HG03025 (cell line): ENCODE data around the gene CNTN4.
"Not testable (repeated sequence)": the region's sequence is repeated elsewhere in the genome, so short reads cannot be mapped to it uniquely, and the experiment has no call there.

Experiments used
- ATAC-seq: cut with Tn5 transposase; IDR thresholded peaks from one replicate; pipeline ENCODE4 v1.9.1; 2021; ENCODE audit warnings: mild to moderate bottlenecking, moderate library complexity; ENCODE audit not compliant: unreplicated experiment, low FRiP score

CNTN4 gene

DNA sequence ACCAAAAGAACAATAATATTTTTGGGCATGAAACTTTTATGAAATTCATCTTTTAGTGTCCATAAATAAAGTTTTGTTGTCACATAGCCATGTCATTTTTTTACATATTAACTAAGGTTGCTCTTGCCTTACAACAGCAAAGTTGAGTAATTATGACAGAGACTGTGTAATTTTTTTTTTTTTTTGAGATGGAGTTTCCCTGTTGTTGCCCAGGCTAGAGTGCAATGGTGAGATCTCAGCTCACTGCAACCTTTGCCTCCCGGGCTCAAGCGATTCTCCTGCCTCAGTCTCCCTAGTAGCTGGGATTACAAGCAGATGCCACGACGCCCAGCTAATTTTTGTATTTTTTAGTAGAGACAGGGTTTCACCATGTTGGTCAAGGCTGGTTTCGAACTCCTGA is 894.5 kb downstream of the CNTN4 start:
- ATAC-seq, result not testable (repeated sequence)

DNA sequence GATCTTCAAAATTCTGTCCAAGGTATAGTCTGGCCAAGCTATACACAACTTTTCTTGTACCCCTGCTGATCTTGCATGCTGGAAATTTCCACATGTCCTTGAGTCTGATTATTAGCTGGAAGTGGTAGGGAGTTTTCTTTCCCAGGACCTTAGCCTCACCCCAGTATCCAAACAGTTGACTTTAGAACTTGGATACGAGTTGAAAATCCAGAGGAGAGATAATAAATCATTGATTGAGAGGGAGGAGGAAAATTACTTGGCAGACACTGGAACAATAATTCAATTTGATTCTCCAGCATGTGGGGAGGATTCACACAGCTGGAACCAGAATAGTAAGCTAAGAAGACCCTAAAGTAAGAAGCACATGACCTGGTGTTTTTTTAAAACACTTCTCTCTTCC is 895.1 kb downstream of the CNTN4 start:
- ATAC-seq, result no peak

DNA sequence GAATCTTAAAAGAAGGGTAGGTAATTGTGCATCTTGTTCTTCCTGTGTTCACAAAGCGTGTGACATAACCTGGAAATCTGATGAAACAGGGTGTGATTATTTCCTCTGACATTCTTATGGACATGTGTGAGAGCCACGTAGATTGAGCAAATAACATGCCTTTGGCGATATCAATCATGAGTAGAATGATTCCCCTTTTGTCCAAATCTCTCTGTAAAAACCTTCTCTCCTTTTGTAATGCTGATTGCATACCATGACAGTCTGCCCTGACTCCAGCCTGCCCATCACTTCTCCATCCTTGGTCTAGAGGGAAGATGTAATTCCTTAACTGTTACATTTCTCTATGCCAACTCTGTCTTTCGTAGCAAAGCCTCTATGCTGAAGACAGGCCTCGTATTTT is 896.5 kb downstream of the CNTN4 start:
- ATAC-seq, result no peak

DNA sequence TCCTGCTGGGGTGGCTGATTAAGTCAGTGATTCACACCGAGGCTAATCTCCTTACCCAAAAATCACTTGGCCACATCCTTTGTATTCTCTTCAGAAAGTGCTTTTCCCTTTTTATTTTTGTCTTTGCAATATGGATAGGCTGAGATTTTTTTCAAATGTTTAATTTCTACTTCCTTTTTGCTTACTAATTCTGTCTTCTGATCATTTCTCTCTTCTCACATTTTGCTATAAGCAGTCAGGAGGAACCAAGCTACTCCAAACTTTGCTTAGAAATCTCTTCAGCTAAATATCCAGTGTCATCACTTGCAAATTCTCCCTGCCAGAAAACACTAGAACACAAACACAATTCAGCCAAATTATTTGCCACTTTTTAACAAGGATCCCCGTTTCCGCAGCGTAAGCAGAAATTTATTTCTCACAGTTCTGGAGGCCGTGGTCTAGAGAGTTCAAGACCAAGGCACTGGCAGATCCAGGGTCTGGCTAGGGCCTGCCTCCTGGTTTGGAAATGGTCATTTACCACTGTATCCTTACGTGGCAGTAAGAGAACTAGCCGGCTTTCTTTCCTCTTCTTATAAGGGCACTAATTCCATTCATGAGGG is 906.6 kb downstream of the CNTN4 start:
- ATAC-seq, result no peak

DNA sequence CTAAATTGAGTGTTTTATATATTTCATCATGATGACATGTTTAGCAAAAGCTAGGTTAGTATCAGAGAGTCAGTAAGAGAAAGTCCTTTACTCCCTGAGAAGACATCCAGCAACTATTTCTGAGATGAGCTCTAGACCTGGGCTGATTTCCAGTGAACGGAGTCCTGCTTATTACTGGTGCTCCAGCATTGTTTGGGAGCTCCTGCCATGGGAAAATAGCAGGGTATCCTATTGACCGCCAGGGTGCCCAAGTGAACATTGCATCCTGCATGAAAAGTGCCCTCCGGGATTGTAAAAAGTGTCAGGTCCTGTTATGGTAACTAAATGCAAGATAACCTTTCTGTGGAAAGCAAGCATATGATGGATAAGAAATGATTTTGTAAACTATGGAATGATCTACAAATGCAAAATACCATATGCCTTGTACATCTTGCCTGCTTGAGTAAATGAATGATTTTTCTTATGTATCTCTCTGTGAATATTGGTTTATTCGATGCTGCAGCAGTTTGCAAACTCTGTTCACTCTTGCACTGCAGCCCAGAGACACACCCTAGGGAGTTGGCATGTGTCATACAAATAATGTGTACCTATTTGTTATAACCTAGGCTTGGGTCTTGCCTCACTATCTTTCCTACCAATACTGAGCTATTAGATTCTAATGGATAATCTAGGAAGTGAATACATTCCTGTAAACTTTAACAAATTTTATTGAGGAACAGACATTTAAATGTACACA is 914.8 kb downstream of the CNTN4 start:
- ATAC-seq, result no peak

DNA sequence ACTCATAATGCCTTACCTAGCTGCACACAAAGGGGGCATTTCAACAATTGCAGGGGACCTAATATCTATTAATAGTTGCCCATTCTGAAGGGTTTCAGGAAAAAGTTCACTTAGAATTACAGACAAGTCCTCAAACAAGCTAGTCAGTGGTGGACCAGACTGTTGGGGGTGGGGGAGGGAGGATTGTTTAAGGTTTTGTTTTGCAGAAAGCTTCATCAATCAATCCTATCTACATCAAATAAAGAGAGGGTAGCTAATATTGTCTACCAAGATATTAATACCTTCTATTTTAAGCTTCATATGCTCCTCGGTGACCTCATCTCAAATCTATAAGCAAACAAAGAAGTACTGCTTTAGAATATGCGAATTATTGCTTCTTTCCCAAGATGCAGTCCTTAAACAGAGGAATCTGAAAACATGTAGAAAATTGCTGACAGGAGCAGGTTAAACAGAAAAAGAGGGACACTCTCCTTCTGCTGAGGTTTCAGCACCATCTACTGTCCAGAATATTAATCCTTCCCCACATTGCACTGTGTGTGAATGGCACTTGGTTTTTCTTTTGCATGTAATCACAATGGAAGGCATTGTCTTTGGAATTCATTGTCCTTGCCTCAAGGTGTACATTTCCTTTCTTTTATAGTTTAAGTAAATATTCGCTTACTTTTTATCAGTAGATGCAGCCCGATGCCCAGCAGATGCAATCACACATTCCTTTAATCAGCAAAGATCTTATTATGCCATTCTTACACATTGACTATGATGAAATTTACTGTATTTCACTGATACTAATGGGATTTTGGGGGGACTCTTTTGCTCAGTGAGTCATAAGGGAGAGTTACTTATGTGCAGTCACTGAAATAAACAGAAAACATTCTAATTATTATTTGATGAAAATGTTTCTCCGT is 916.8 kb downstream of the CNTN4 start:
- peak; percentile 84 for ATAC-seq

DNA sequence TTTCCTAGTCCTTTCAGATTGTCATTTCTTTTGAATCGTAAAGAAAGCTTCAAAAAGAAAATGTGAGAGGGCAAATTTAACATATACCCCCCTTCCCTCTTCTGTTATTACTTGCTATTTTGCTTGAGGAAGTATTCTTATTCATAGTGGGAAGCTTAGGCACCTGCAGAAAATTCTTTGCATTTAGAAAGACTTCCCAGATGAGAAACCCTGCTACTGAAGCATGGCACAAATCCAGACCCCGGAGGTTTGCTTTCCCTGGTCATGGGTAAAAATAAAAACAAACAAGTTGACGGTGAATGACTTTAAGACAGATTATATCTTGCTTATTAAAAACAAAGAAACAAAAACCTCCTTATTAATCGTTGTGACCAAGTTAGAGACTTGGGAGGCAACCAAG is 917.6 kb downstream of the CNTN4 start:
- no peak for ATAC-seq

DNA sequence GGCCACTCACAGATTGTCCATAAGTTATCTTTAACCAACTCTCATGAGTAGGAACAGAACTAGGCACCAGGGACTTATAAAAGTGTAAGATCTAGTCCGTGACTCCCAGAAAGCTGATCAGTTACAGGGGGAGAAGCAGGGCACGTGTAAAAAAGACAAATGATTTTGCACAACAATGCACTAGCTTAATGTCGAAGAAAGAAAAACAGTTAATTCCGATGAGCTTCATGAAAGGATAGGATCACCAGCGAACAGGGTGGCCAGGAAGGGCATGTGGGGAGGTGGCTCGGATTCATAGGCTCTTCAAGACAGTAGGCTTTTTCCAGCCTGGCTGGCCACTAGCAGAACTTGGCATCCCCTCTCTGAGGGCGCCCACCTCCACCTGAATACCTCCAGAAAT is 921.5 kb downstream of the CNTN4 start:
- ATAC-seq, result no peak

DNA sequence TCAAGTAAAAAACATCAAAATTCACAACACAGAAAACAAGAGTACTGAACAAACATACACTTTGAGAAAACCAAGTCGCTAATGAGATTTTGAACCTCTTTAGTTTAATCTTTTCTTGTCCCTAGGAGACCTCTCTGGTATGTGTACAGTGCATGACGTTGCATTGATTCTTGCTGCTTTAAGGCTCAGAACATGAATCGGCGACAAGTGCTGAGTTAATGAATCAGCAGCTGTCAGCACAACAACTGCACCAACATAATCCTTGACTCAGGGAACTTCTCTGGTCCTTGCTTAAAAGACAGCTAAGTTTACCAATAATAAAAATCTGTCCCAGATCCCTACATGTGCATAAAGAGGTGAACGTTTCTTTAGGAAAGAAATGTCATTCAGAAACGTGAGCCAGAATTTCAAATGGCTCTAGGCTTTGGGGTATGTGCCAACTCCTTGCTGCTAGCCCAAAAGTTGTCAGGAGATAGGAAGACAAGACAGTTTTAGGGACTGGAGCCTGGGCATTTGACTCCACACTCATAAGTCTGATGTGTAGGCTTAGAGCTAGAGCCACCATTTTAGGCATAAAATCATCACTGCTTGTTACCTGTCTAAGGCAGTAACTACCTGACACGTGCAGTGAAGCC is 924.6 kb downstream of the CNTN4 start:
- ATAC-seq, result no peak

DNA sequence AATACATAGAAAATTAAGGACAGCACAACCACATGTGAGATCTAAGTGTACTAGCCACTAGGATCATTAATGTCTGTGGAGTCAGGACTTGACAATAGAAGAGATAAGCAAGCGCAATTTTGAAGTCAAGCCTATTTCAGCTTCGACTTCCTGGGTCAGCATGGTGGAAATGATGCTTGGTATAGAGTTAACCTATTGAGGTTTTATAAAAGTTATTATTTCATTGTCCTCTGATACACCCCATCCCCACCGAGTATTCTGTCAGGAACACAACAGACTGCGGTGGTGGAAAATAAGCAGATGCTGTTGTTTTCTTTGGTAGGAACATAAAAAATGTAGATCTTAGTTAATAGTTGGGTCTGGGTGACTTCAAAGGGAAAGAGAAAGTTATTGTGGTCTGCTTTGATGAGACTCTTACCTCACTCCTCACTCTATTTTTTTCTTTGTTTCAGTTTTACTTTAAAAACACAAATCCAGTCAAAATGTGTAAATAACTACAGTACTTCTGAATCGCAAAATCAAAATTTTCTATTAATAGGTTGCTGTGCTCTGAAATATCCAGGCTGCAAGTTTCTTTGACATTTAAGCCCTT is 929.4 kb downstream of the CNTN4 start:
- peak; percentile 98 for ATAC-seq

DNA sequence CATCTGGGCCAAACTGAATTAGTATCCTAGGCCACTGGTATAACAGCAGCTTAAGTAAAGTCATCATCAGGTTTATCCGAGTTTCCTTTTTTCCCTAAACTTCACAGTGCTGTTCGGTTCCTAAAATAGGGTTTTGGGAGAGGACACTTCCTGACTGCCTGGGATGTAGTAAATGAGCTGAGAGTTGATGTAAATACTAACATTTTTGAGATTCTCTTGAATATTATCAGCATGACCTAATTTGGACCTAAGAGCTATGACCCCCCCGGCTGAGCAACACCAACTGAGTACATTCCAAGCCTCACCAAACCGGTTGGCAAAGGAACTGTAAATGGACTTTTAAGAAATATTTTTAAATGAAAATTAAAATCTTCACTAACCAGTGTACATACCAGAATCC is 932.7 kb downstream of the CNTN4 start:
- no peak for ATAC-seq

DNA sequence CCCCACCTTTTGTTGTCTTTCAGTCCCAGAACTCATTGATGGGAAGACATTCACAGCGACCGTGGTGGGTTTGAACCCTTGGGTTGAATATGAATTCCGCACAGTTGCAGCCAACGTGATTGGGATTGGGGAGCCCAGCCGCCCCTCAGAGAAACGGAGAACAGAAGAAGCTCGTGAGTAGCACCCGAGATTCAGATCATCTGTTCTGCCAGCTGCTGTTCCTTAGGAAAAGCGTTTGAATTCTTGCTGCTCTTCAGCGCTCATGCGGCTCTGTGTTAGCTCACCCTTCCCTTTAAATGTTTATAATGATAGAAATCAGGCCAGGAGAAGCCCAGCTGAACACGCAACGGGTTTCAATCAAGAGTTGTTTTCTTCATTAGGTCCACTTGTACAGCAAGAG is 938.5 kb downstream of the CNTN4 start:
- no peak for ATAC-seq

DNA sequence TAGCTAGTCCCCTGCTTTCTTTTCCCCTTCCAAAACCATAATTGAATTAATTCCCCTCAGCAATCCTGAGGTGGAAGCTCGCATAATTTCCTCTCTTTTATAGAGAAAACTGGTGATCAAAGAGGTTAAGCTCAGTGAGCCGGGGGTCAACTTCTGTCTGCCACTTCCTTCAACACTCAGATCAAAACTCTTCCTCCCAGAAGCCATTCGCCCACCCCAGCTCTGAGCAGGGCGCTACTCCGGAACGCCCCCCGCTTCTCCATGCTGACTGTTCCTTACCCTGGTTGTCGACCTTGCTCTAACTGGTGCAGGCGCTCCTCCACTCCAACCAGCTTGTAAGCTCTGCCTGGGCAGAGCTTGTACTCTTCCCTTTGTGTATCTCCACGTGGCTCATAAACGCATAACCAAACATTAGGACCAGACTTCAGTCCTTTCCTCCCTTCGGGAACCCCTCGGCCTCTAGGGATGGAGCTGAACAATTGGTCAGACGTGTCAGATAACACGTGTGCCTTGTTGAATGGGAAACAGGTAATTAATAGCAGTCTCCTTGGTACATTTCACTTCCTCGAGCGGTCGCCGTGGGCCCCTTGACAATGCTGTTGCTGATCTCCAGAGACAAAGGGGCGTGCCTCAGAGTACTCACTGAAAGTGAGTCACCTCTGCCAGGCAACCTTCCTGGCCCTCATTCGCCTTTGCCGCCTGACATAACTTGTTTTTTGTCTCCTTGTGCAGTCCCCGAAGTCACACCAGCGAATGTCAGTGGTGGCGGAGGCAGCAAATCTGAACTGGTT is 939.7 kb downstream of the CNTN4 start:
- ATAC-seq, result no peak

DNA sequence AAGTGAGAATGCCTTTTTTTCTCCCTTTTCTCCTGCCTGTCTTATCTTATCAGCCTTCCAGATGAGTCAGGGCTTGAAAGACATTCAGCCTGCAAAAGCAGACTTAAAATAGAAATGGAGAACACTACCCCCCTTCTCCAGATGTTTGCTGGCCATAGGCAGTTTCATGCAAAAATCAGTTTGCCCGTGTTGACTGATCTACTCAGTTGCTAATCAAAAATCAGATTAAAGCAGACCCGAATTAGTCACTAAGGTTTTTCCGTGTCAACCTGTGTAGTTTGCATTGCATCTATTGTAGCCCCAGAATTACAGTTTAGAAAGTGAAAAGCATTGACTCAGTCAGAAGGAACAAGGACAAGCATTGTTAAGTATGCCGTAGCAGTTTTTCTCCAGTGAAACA is 955.3 kb downstream of the CNTN4 start:
- ATAC-seq, result no peak

DNA sequence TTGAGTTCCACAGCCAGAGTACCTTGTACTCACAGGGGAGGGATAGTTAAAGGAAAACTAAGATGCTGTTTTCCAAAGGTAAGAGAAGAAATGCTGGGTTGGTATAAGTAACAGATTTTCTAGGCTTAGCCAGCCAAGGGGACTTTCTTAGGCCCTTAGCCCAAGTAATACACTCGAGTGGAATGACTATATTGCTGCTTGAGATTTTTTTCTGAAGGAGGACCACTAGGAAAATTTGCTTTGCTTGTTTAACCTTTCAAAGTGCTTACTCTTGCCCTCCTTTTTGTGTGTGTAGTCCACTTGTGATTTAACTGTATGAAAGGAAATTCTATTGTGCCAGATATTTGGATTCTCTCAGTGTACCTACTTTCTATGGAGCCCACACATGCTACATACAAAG is 961.0 kb downstream of the CNTN4 start:
- ATAC-seq, result no peak

DNA sequence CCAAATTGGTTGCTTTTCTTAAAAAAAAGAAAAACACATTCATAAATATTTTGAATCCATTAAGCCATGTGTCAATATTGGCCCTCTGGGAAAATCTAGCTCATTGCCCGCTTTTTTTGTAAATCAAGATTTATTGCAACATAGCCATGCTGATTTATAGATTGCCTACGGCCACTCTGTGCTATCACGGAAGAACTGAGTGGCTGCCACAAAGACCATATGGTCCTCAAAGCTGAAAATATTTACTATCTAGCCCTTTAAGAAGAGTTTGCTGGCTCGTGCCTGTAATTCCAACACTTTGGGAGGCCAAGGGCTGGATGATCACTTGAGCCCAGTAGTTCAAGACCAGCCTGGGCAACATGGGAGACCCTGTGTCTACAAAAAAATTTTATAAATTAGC is 965.6 kb downstream of the CNTN4 start:
- ATAC-seq, result no peak

DNA sequence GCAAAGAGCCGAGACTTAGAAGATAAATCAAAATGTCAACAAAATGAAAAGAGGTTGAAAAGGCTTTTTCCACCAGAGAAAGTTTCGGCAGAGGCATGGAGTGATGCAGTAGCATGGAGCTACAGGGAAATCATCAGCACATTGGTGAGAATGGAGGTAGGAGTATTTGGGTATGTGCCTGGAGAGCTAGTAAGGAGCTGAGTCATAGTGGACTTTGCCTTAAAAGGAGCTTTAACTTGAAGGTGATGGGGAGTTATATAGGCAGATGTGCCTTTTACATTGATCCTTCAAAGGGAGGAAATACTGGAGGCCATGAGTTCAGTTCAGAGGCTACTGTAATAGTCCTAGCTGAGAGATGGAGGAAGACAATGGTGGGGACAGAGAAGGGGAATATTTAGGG is 967.2 kb downstream of the CNTN4 start:
- ATAC-seq, result no peak

DNA sequence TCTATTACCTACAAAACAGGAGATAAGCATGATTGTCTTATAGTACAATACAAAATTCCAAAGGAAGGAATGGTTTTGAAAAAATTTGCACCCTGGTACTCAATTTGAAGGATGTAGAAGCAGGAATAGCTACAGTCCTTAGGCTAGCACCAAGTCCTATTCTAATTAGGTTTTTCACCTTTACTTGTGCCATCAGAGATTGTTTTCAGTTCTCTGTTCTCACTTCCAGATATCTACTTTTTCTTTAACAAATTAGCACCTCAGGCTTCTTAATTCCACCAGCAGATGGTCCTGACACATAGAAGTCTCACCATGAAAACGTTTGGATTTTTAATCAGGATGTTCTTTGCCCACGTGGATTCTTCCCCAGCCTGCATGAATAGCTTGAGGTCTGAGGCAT is 967.7 kb downstream of the CNTN4 start:
- peak; percentile 90 for ATAC-seq

DNA sequence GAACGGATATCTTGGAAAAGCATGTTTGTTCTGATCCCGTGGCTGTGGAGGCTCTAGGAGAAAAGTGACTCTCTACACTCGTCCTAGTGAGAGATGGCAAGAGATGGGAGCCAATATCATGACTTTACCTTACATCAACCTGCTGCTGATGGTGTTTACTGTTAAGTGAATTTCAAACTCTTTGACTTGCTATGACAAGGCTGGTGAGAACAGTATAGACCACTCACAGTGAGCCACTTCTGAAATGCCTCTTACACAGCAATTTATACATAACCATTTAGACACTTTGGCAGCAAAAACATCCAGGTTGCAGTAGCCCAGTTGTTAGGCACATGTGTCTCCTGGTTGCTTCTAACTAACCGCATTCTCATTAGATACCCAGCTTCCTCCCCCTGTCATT is 968.2 kb downstream of the CNTN4 start:
- ATAC-seq, result no peak

DNA sequence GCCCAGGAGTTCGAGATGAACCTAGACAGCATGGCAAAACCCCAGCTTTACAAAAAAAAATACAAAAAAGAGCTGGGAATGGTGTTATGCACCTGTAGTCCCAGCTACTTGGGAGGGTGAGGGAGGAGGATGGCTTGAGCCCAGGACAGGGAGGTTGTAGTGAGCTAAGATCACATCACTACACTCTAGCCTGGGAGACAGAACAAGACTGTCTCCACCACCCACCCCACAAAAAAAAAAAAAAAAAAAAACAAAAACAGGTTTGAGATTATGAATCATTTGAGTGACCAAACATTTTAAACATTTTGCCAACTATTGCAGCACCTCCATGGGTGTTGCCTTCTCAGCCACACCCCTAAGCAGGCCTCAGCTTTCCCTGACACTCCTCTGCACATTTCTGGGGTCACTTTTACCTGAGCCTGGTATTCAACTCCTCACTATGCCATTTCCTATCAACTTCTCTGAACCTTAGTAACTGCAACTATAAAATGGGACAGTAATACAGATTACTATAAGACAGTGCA is 969.8 kb downstream of the CNTN4 start:
- no peak for ATAC-seq
